GM23248 (cell line): ENCODE data around the gene ST8SIA1.

Experiments
- EZH2 ChIP-seq: fragments of 200-600 bp; sonication (generic); IDR thresholded peaks from 2 replicates; pipeline ENCODE4 v1.6.1; 2018; ENCODE audit warnings: antibody characterized with exemption, mild to moderate bottlenecking; ENCODE audit not compliant: insufficient read depth, poor library complexity, severe bottlenecking
- EZH2phosphoT487 ChIP-seq: fragments of 200-600 bp; sonication (generic); IDR thresholded peaks from 2 replicates; pipeline ENCODE4 v1.6.1; 2018; ENCODE audit warnings: antibody characterized with exemption, moderate library complexity, mild to moderate bottlenecking, low read depth; ENCODE audit not compliant: insufficient read depth

GRCh38 chr12:22340143-22340542 is 5.6 kb upstream of the ST8SIA1 start:
- TF ChIP-seq EZH2 (no peak), EZH2phosphoT487 (no peak)
